Liver (tissue), 9 donors: ENCODE results near the gene ZBED3. TPM values are rescaled to one million over a fixed set of nuclear protein-coding genes. Genes with fewer than 3 reads are reported as not detected.

Source experiments
- DNase-seq: peaks from one replicate; pipeline ENCODE4 v3.0.0-alpha.2; 2017; ENCODE audit warnings: low spot score
- H3K27ac ChIP-seq, 2 donors: one replicate each; pipeline ENCODE4 v1.7.0; 2013; ENCODE audit warnings: inconsistent platforms in 2 of 2, low read length in 2 of 2, control low read depth in 1 of 2, low read depth in 1 of 2, mild to moderate bottlenecking in 1 of 2
- H3K27me3 ChIP-seq, 4 donors: one replicate each; pipeline versions ENCODE4 v1.6.1 to v1.7.0; 2013; ENCODE audit warnings: low read length in 3 of 4, inconsistent platforms in 1 of 4, mild to moderate bottlenecking in 1 of 4, moderate library complexity in 1 of 4; ENCODE audit not compliant: control insufficient read depth in 4 of 4, insufficient read depth in 4 of 4
- H3K36me3 ChIP-seq, 4 donors: one replicate each; pipeline versions ENCODE4 v1.6.1 to v1.7.0; 2013; ENCODE audit warnings: low read length in 3 of 4, mild to moderate bottlenecking in 3 of 4, low read depth in 1 of 4, moderate library complexity in 1 of 4; ENCODE audit not compliant: control insufficient read depth in 4 of 4, insufficient read depth in 3 of 4
- H3K4me1 ChIP-seq, 4 donors: one replicate each; pipeline versions ENCODE4 v1.6.1 to v1.7.0; 2013; ENCODE audit warnings: low read length in 3 of 4, mild to moderate bottlenecking in 3 of 4, moderate library complexity in 1 of 4; ENCODE audit not compliant: control insufficient read depth in 4 of 4, insufficient read depth in 4 of 4
- H3K4me3 ChIP-seq, 3 donors: one replicate each; pipeline versions ENCODE4 v1.6.1 to v1.7.0; 2013; ENCODE audit warnings: low read length in 3 of 3, control low read depth in 1 of 3, low read depth in 1 of 3, mild to moderate bottlenecking in 1 of 3
- H3K9ac ChIP-seq, 2 donors: one replicate each; pipeline ENCODE4 v1.7.0; 2013; ENCODE audit warnings: low read length in 2 of 2, mild to moderate bottlenecking in 2 of 2, moderate library complexity in 2 of 2, control low read depth in 1 of 2, low read depth in 1 of 2
- H3K9me3 ChIP-seq, 4 donors: one replicate each; pipeline versions ENCODE4 v1.6.1 to v1.7.0; 2013; ENCODE audit warnings: low read length in 3 of 4; ENCODE audit not compliant: control insufficient read depth in 4 of 4
- ATF3 ChIP-seq: IDR thresholded peaks from 2 replicates; pipeline ENCODE4 v1.6.1; 2016; ENCODE audit warnings: antibody characterized with exemption
- EGR1 ChIP-seq, 2 donors: IDR thresholded peaks; 2 replicates each; pipeline ENCODE4 v1.6.1; 2016 to 2018; ENCODE audit warnings: antibody characterized with exemption in 2 of 2, low read depth in 2 of 2
- FOXA1 ChIP-seq: IDR thresholded peaks from 2 replicates; pipeline ENCODE4 v1.6.1; 2016; ENCODE audit warnings: antibody characterized with exemption
- FOXA2 ChIP-seq: IDR thresholded peaks from 2 replicates; pipeline ENCODE4 v1.6.1; 2016; ENCODE audit warnings: antibody characterized with exemption
- GABPA ChIP-seq, 2 donors: IDR thresholded peaks in 1 of 2; conservative IDR thresholded peaks in 1 of 2; 2 replicates each; pipeline ENCODE4 v1.6.1; 2016; ENCODE audit warnings: antibody characterized with exemption in 2 of 2, mild to moderate bottlenecking in 1 of 2, moderate library complexity in 1 of 2
- HNF4A ChIP-seq, 2 donors: conservative IDR thresholded peaks; 2 replicates each; pipeline ENCODE4 v1.6.1; 2016; ENCODE audit warnings: antibody characterized with exemption in 2 of 2, mild to moderate bottlenecking in 2 of 2
- HNF4G ChIP-seq: IDR thresholded peaks from 2 replicates; pipeline ENCODE4 v1.6.1; 2016; ENCODE audit warnings: antibody characterized with exemption
- JUND ChIP-seq, 2 donors: IDR thresholded peaks; 2 replicates each; pipeline ENCODE4 v1.6.1; 2016; ENCODE audit warnings: antibody characterized with exemption in 2 of 2
- MAX ChIP-seq: IDR thresholded peaks from 2 replicates; pipeline ENCODE4 v1.6.1; 2016; ENCODE audit warnings: antibody characterized with exemption
- NR2F2 ChIP-seq: IDR thresholded peaks from 2 replicates; pipeline ENCODE4 v1.6.1; 2016; ENCODE audit warnings: antibody characterized with exemption
- RAD21 ChIP-seq, 2 donors: IDR thresholded peaks; 2 replicates each; pipeline ENCODE4 v1.6.1; 2016; ENCODE audit warnings: antibody characterized with exemption in 2 of 2, mild to moderate bottlenecking in 2 of 2
- REST ChIP-seq: IDR thresholded peaks from 2 replicates; pipeline ENCODE4 v1.6.1; 2016; ENCODE audit warnings: antibody characterized with exemption, mild to moderate bottlenecking
- RXRA ChIP-seq, 2 donors: IDR thresholded peaks; 2 replicates each; pipeline ENCODE4 v1.6.1; 2017 to 2018; ENCODE audit warnings: antibody characterized with exemption in 2 of 2, mild to moderate bottlenecking in 1 of 2
- SP1 ChIP-seq: IDR thresholded peaks from 2 replicates; pipeline ENCODE4 v1.6.1; 2018; ENCODE audit warnings: antibody characterized with exemption, mild to moderate bottlenecking
- TAF1 ChIP-seq: conservative IDR thresholded peaks from 2 replicates; pipeline ENCODE4 v1.6.1; 2016; ENCODE audit warnings: antibody characterized with exemption, mild to moderate bottlenecking
- YY1 ChIP-seq: IDR thresholded peaks from 2 replicates; pipeline ENCODE4 v1.6.1; 2016; ENCODE audit warnings: antibody characterized with exemption, mild to moderate bottlenecking
- ZBTB33 ChIP-seq: IDR thresholded peaks from 2 replicates; pipeline ENCODE4 v1.6.1; 2016; ENCODE audit warnings: antibody characterized with exemption
- WGBS: extraction: QIAGEN DNeasy Blood & Tissue Kit; methylation state at CpG from one replicate; pipeline ENCODE4 v1.1.7; 2013; 5-methylcytosine and 5-hydroxymethylcytosine counted together
- polyA plus RNA-seq, 2 donors: library from polyadenylated mRNA; stranded (reverse) in 1 of 2; unstranded in 1 of 2; fragments of 200-250 nt in 1 of 2; fragments of >200 nt in 1 of 2; fragmentation: Nextera tagmentation in 1 of 2; extraction: Ambion mirVana in 1 of 2; gene quantifications; one replicate each; pipeline versions ENCODE4 v1.2.1 to v1.2.3, GENCODE V29; 2013 to 2015
- total RNA-seq, 2 donors: library from RNA; depleted of rRNA; stranded (reverse); fragments of >200 nt; gene quantifications; one replicate each; pipeline ENCODE4 v1.2.3, GENCODE V29; 2014
- TF ChIP-seq, protein P1 (sequence below): fragments of 150-350 bp; IDR thresholded peaks from 2 replicates; pipeline ENCODE4 v1.5.1; 2017; ENCODE audit warnings: improper control_type of control experiment, low read depth, low read length; ENCODE audit not compliant: missing input control
- donor health status: healthy.
- donor health status: healthy.
- donor health status: healthy.
- donor health status: healthy.
- donor health status: healthy.

The ZBED3 gene
- total and polyA plus RNA-seq, 4 donors, result 2.1 to 5.2 (median 4.0) TPM

- TF ChIP-seq HNF4A (conservative IDR thresholded peaks at IDR 0.05) (no peak), FOXA2 (no peak), EGR1 (IDR thresholded peaks at IDR 0.05; ENCODE audit: low read depth in 2 of 2) (no peak), NR2F2 (no peak)
Observed at GRCh38 chr5:77031891-77032290, 55.2 kb downstream of the ZBED3 start (continued).

- Histone ChIP-seq H3K4me1 (peaks cover 7 to 28% (median 15%) of the 10 kb centered on the region in 4 donors), H3K4me3 (peak within 1 kb of the TSS; percentile 70 to 96 (median 75)), H3K9me3 (no peaks in the 10 kb centered on the region), H3K27ac (peak within 1 kb of the TSS; percentile 79 to 92), H3K36me3 (peaks cover 0 to 6% (median 3%) of the 10 kb centered on the region in 4 donors), H3K27me3 (no peaks in the 10 kb centered on the region), H3K9ac (peak within 1 kb of the TSS; percentile 71 to 93)
- WGBS, result under 1% methylated on average over 82 of the region's 82 CpGs
- peak; percentile 87 for DNase-seq
- TF ChIP-seq SP1 (peak; percentile 79), HNF4G (no peak), RXRA (IDR thresholded peaks at IDR 0.05) (peak; percentile 70 to 72), TAF1 (peak; percentile 38), REST (peak; percentile 76), JUND (IDR thresholded peaks at IDR 0.05) (peak; percentile 37 to 56), FOXA2 (no peak), MAX (peak; percentile 98), FOXA1 (no peak), GABPA (IDR thresholded peaks at IDR 0.05 in 1 of 2, conservative IDR thresholded peaks at IDR 0.05 in 1 of 2) (peak; percentile 95 to 99), HNF4A (conservative IDR thresholded peaks at IDR 0.05) (peak; percentile 52 to 59), ZBTB33 (peak; percentile 97), EGR1 (IDR thresholded peaks at IDR 0.05; ENCODE audit: low read depth in 2 of 2) (peak; percentile 38 to 50), YY1 (peak; percentile 95), RAD21 (IDR thresholded peaks at IDR 0.05) (peak; percentile 46 to 55), NR2F2 (peak; percentile 32), ATF3 (no peak)
- TF ChIP-seq, protein P1, sequence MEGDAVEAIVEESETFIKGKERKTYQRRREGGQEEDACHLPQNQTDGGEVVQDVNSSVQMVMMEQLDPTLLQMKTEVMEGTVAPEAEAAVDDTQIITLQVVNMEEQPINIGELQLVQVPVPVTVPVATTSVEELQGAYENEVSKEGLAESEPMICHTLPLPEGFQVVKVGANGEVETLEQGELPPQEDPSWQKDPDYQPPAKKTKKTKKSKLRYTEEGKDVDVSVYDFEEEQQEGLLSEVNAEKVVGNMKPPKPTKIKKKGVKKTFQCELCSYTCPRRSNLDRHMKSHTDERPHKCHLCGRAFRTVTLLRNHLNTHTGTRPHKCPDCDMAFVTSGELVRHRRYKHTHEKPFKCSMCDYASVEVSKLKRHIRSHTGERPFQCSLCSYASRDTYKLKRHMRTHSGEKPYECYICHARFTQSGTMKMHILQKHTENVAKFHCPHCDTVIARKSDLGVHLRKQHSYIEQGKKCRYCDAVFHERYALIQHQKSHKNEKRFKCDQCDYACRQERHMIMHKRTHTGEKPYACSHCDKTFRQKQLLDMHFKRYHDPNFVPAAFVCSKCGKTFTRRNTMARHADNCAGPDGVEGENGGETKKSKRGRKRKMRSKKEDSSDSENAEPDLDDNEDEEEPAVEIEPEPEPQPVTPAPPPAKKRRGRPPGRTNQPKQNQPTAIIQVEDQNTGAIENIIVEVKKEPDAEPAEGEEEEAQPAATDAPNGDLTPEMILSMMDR, result peak; percentile 1
Observed at GRCh38 chr5:77030097-77031071, 56.7 kb downstream of the ZBED3 start, which contains the start of gene AGGF1. AGGF1 (plus strand) TSS chr5:77030404; CDS start chr5:77030767, 363 bp downstream.
